Heart left ventricle (tissue), 13 donors: ENCODE data around the gene CST7.

Source experiments
- POLR2A ChIP-seq, 2 donors: fragments of 450-650 bp; IDR thresholded peaks; one replicate each; pipeline ENCODE4 v1.6.1; 2017; ENCODE audit warnings: antibody characterized with exemption in 2 of 2, mild to moderate bottlenecking in 2 of 2, moderate library complexity in 2 of 2
- TF ChIP-seq, protein P1 (sequence below), 12 donors: fragments of 200-600 bp; sonication (generic) in 4 of 12; IDR thresholded peaks; one replicate each; pipeline versions ENCODE4 v1.5.0 to v1.8.0; 2018 to 2022; ENCODE audit warnings: antibody characterized with exemption in 12 of 12, mild to moderate bottlenecking in 5 of 12
- donor health status: ischemic (EF 13 %, LVEDD 7.1; RV severe dilation, severe dysfunction).
- donor health status: DM: no; HTN: yes; CAD: no.
- donor health status: DM: no; HTN: no; CAD: no.
- donor health status: ischemic (EF 25% LVEDD 6.9; RV normal size, moderate dysfunction).
- donor health status: ischemic (EF 25% LVEDD 5.7; RV mildly dilated, moderate dysfunction).
- donor health status: ischemic (EF 35%, LVEDD 5.7; RV mildly dilated, moderate dysfunction).
- donor health status: nonischemic (EF 11% LVEDD 7.7; RV severe dilation, severe dysfunction).
- donor health status: DM: yes; HTN: yes; CAD: no.
- donor health status: PGD.
- donor health status: ischemic (EF 29% LVEDD 5.4; RV normal size, mild dysfunction).
- donor health status: nonischemic (EF 23%, LVEDD 6.1; RV moderate dilation, normal function).

GRCh38 chr20:24913076-24913628, 35.9 kb upstream of the CST7 start:
- TF ChIP-seq, protein P1, sequence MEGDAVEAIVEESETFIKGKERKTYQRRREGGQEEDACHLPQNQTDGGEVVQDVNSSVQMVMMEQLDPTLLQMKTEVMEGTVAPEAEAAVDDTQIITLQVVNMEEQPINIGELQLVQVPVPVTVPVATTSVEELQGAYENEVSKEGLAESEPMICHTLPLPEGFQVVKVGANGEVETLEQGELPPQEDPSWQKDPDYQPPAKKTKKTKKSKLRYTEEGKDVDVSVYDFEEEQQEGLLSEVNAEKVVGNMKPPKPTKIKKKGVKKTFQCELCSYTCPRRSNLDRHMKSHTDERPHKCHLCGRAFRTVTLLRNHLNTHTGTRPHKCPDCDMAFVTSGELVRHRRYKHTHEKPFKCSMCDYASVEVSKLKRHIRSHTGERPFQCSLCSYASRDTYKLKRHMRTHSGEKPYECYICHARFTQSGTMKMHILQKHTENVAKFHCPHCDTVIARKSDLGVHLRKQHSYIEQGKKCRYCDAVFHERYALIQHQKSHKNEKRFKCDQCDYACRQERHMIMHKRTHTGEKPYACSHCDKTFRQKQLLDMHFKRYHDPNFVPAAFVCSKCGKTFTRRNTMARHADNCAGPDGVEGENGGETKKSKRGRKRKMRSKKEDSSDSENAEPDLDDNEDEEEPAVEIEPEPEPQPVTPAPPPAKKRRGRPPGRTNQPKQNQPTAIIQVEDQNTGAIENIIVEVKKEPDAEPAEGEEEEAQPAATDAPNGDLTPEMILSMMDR (IDR thresholded peaks at IDR 0.05), result no peak
- TF ChIP-seq POLR2A (IDR thresholded peaks at IDR 0.05), result no peak
